K562 (cell line): ENCODE results near the gene ZNF275. TPM values are rescaled to one million over a fixed set of nuclear protein-coding genes. Genes with fewer than 3 reads are reported as not detected.

Experiments used
- FOXK2 ChIP-seq, 2 experiments: fragments of 450-650 bp; IDR thresholded peaks in 1 of 2; conservative IDR thresholded peaks in 1 of 2; 2 replicates each; pipeline ENCODE4 v1.6.1; 2016; ENCODE audit warnings: low read depth in 2 of 2, mild to moderate bottlenecking in 1 of 2
- MEF2D ChIP-seq: conservative IDR thresholded peaks from 2 replicates; pipeline ENCODE4 v1.6.1; 2016; ENCODE audit warnings: low read depth, missing genetic modification characterization, missing compliant biosample characterization
- polyA plus RNA-seq, 8 experiments: library from polyadenylated mRNA; depleted of rRNA in 4 of 8; stranded (reverse) in 5 of 8; unstranded in 3 of 8; fragments of >200 nt; fragmentation: Nextera tagmentation in 2 of 8; fragmentation: Illumina TruSeq in 1 of 8; extraction: Ambion mirVana in 2 of 8; extraction: Trizol in 1 of 8; gene quantifications; 2 replicates each; pipeline versions ENCODE4 v1.2.1 to v1.2.3, GENCODE V29; 2011 to 2014; ENCODE audit warnings: inconsistent platforms in 1 of 8, missing spikeins in 1 of 8
- total RNA-seq, 7 experiments: library from RNA; depleted of rRNA in 6 of 7; stranded (reverse); fragments of >200 nt in 6 of 7; fragmentation: Illumina TruSeq in 2 of 7; extraction: Trizol in 2 of 7; gene quantifications; 2 replicates each; pipeline versions ENCODE4 v1.2.1 to v1.2.3, GENCODE V29; 2011 to 2021; ENCODE audit warnings: low replicate concordance in 1 of 7
- TF ChIP-seq, protein P1 (sequence below): IDR thresholded peaks from 2 replicates; pipeline ENCODE4 v1.6.1; 2011; ENCODE audit warnings: borderline replicate concordance, low read depth, mild to moderate bottlenecking, moderate library complexity, low read length; ENCODE audit not compliant: insufficient read depth, poor library complexity, severe bottlenecking
- TF ChIP-seq, protein P2 (sequence below): sonication (generic); formaldehyde crosslinking; IDR thresholded peaks from 2 replicates; pipeline ENCODE4 v1.8.0; 2022; ENCODE audit warnings: mild to moderate bottlenecking, missing genetic modification reagents
- TF ChIP-seq, protein P3 (sequence below), 3 experiments: IDR thresholded peaks in 2 of 3; conservative IDR thresholded peaks in 1 of 3; 2 replicates each; pipeline ENCODE4 v1.5.1; 2011 to 2012; ENCODE audit warnings: low read length in 3 of 3, mild to moderate bottlenecking in 3 of 3, control low read depth in 2 of 3, improper control_type of control experiment in 1 of 3, inconsistent platforms in 1 of 3, low read depth in 1 of 3, mixed read lengths in 1 of 3, moderate library complexity in 1 of 3; ENCODE audit not compliant: insufficient read depth in 2 of 3

Gene ZNF275
- total and polyA plus RNA-seq, 9 of the 15 experiments (the other 6 are each of a cell fraction or from before 2014, with no cell fraction given): 2.1 to 19.1 (median 12.0) TPM

DNA sequence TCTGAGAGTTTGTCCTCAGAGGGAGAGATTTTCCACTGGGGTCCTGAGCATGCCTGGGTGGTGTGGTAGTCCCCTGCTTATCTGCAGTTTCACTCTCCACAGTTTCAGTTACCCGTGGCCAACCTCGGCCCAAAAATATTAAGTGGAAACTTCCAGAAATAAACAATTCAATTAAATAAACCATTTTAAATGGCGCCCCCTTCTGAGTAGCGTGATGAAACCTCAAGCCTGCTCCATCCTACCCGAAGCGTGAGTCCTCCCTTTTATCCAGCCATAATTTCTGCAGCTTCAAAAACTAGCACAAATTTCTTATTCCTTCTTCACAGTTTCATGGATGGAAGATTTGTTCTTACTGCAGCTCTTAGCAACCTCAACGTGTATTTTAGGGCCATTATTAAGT is 40.5 kb downstream of the ZNF275 start (continued):
- TF ChIP-seq, protein P1, sequence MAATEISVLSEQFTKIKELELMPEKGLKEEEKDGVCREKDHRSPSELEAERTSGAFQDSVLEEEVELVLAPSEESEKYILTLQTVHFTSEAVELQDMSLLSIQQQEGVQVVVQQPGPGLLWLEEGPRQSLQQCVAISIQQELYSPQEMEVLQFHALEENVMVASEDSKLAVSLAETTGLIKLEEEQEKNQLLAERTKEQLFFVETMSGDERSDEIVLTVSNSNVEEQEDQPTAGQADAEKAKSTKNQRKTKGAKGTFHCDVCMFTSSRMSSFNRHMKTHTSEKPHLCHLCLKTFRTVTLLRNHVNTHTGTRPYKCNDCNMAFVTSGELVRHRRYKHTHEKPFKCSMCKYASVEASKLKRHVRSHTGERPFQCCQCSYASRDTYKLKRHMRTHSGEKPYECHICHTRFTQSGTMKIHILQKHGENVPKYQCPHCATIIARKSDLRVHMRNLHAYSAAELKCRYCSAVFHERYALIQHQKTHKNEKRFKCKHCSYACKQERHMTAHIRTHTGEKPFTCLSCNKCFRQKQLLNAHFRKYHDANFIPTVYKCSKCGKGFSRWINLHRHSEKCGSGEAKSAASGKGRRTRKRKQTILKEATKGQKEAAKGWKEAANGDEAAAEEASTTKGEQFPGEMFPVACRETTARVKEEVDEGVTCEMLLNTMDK: peak; percentile 33
- TF ChIP-seq, protein P2, sequence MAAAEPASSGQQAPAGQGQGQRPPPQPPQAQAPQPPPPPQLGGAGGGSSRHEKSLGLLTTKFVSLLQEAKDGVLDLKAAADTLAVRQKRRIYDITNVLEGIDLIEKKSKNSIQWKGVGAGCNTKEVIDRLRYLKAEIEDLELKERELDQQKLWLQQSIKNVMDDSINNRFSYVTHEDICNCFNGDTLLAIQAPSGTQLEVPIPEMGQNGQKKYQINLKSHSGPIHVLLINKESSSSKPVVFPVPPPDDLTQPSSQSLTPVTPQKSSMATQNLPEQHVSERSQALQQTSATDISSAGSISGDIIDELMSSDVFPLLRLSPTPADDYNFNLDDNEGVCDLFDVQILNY (CRISPR knock-in tag): no peak
- TF ChIP-seq FOXK2 (conservative IDR thresholded peaks at IDR 0.05 in 1 of 2, IDR thresholded peaks at IDR 0.05 in 1 of 2; ENCODE audit: low read depth in 2 of 2): no peak
- TF ChIP-seq, protein P3, sequence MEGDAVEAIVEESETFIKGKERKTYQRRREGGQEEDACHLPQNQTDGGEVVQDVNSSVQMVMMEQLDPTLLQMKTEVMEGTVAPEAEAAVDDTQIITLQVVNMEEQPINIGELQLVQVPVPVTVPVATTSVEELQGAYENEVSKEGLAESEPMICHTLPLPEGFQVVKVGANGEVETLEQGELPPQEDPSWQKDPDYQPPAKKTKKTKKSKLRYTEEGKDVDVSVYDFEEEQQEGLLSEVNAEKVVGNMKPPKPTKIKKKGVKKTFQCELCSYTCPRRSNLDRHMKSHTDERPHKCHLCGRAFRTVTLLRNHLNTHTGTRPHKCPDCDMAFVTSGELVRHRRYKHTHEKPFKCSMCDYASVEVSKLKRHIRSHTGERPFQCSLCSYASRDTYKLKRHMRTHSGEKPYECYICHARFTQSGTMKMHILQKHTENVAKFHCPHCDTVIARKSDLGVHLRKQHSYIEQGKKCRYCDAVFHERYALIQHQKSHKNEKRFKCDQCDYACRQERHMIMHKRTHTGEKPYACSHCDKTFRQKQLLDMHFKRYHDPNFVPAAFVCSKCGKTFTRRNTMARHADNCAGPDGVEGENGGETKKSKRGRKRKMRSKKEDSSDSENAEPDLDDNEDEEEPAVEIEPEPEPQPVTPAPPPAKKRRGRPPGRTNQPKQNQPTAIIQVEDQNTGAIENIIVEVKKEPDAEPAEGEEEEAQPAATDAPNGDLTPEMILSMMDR (IDR thresholded peaks at IDR 0.05 in 2 of 3, conservative IDR thresholded peaks at IDR 0.05 in 1 of 3; ENCODE audit: insufficient read depth in 2 of 3, low read depth in 1 of 3, low read length in 3 of 3): peak in 2 of 3 experiments; percentile 34 to 39; a peak in 4 of 6 replicates
- TF ChIP-seq MEF2D (tag): no peak
